A204.1 (cell line): ENCODE results near the gene PCGF5.
A peak's percentile ranks its signal among the peaks of the same experiment; 100 is the strongest.
"Not testable (repeated sequence)": the region's sequence is repeated elsewhere in the genome, so short reads cannot be mapped to it uniquely, and the experiment has no call there.

Source experiments
- FAIRE-seq: peaks from 2 replicates; lab custom pipeline; 2012; peaks lifted over from hg19 to GRCh38; lab: Jason Lieb, UNC

Gene PCGF5

DNA sequence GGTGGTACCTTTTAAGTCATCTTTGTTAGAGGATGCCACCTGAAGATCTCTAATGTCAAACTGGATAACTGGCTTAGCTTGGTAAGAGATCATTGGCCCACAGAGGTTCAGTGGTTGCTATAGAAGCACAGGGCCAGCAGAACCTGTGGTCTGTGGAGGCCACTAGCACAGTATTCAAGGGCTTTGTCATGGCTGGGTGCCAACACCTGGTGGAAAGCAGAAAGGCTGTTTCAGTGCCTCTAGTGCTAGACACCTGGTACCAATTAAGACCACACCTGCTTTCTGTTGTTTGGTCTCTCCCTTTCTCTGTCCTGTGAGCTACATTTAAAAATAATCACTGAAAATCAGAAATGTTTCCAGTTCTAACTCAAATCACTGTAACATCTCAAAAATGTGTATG lies 10.0 kb upstream of the PCGF5 start:
- no peak for FAIRE-seq

GRCh38 chr10:91211675-91212074 lies 8.8 kb upstream of the PCGF5 start:
- no peak for FAIRE-seq

GRCh38 chr10:91214911-91215310 lies 5.6 kb upstream of the PCGF5 start:
- FAIRE-seq, result no peak

- FAIRE-seq, result no peak
Observed at GRCh38 chr10:91215384-91215783, 5.1 kb upstream of the PCGF5 start.

GRCh38 chr10:91219371-91220193 lies 881 bp upstream of the PCGF5 start:
- no peak for FAIRE-seq

DNA sequence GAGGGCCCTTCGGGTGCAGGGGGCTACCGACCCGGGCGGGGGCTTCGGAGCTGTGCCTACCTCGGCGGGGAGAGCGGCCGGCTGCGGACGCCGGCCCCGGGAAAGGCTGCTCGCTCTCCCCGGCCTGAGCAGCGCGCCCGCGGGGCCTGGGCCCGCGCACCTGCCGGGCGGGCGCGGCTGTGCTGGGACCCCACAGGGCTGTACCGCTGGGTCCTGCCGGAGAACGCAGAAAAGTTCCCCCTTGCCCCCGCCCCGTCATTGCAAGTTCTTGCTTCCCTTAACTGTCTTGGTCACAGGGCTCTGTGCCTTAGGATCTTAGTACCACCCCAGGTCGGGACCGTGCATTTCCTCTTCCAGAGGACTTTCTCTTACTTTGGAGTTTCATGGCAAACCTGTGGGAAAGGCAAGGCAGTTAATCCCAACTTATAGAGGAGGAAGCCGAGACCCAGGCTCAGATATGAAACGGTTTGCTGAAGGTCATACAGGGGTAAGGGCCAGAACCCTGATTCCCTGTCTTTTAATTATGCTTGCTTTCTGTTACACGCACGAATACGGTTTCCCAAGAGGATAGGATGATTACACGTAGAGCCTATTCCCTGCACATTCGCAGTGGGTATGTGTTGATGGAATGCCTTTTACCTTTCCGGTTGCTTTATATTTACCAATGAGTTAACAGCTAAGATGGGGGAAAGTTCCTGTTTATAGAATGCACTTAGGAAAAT lies 652 bp downstream of the PCGF5 start:
- FAIRE-seq, result no peak

DNA sequence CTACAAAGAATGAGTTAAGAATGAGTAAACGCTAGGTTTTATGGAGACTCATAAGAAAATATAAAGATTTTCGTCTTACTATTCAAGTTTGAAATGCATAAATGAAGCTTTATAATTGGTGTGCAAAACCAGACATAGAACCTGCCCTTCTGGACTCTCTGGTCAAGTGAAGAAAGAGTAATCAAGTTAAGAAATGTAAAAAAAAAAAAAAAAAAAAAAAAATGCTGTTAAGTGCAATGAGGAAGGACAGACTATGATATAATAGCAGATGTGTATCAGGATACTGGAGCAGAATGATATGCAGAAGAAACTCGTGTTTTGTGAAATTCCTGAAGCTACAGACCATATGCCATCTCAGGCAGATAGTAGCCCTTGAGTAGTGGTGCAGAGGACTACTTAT lies 5.6 kb downstream of the PCGF5 start:
- no peak for FAIRE-seq

DNA sequence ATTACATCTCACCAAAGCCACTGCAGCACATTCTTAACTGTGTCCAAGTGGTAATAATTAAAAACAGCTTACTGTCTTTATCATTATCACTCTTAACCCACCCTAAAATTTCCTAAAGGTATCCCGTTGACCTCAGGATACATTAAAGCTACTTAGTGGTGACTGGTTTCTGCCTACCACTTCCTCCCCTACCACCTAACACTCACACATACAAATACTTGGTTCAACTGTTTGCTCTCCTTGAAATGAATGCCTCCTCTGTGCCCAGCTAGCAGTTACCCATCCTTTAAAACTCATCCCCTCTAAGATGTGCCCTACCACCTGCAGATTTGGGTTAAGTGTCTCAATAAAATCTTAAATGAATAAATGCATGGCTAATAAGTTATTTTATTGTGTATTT lies 7.1 kb downstream of the PCGF5 start:
- FAIRE-seq, result no peak

DNA sequence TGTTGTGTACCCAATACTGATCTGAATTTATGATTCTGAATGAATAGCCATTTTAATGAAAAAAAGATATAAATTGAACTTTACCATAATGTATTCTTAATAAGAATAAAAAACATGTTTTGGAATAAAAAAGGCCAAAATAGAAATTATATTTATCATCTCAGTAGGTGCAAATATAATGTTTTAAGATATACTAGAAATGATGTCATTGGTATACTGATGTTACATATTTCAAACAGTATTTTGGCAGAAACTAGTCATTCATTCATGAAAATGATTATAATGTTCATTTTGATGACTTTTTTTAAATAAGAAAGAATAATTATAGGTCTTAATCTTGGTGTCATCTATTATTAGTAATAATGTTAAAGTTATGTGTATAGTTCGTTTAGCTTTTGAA lies 9.2 kb downstream of the PCGF5 start:
- FAIRE-seq, result no peak

DNA sequence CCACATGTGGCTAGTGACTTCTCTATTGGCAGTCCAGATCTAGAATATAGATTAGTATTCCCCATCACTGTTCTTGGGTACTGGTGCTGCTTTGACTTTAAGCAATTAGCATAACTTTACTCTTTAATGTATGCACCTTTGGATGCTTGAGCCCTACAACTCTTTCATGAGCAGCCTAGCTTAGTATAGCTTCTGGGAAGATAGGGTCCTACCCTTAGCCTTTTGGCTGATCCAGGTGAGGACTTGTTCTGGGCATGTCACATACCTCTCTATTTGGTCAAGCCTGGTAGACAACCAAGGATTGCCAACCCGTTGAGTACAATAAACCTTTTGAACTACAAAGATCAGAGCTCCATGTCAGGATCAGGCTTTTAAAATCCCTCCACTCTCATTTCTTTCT lies 17.7 kb downstream of the PCGF5 start:
- no peak for FAIRE-seq

GRCh38 chr10:91239789-91240188 lies 19.3 kb downstream of the PCGF5 start:
- FAIRE-seq, result no peak

GRCh38 chr10:91242940-91243339 lies 22.5 kb downstream of the PCGF5 start:
- no peak for FAIRE-seq

GRCh38 chr10:91247360-91248111 lies 27.1 kb downstream of the PCGF5 start:
- FAIRE-seq, result peak; percentile 19

GRCh38 chr10:91249700-91250099 lies 29.2 kb downstream of the PCGF5 start:
- no peak for FAIRE-seq

DNA sequence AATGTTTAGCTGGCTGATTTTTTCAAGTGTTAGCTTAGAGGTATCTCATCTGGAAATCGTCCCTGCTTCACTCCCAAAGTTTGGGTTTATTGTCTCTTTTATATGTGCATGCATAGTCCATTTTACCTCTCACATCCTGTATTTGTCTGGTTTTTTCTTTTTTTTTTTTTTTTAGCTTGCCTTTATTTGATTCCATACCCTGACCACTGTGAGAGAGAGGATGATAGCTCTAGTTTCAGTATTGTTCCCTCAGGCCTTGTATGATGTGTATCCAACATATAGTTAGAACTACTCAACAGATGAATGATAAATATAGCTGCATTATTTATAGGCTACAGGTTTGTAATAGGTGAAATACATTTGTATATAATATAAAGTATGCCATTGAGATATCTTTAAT lies 29.9 kb downstream of the PCGF5 start:
- FAIRE-seq, result no peak

DNA sequence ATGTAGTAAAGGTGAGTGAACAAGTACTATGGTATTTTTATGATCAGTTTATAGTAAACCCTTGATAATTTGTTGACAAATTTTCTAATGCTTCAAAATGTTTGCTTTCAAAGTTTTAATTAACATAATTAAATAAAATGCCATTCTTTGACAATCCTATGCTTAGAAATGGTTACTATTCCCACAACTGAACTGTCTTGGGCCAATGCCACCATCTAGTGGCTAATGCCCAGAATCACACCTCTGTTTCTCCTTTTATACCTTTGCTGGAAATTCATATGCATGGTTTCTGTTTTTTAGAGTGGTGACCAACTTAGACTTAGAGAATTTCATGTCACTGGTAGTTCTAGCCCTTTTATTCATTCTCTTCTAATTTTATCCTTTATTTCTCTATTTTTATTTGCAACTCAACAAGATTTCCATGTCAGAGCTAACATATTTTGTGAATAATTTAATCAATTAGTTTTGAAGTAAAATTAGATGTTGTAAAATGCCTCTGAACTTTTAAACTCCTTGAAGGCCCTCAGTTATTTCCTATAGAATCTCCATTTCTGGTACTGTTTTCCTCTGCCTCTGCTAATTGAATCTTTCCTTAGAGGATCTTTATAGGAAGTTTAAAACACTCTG lies 31.1 kb downstream of the PCGF5 start:
- FAIRE-seq, result peak; percentile 98

- no peak for FAIRE-seq
Observed at GRCh38 chr10:91253300-91253699, 32.8 kb downstream of the PCGF5 start.

- FAIRE-seq, result no peak
Observed at GRCh38 chr10:91257310-91257709, 36.8 kb downstream of the PCGF5 start.

- FAIRE-seq, result not testable (repeated sequence)
Observed at GRCh38 chr10:91260417-91260816, 40.0 kb downstream of the PCGF5 start.

DNA sequence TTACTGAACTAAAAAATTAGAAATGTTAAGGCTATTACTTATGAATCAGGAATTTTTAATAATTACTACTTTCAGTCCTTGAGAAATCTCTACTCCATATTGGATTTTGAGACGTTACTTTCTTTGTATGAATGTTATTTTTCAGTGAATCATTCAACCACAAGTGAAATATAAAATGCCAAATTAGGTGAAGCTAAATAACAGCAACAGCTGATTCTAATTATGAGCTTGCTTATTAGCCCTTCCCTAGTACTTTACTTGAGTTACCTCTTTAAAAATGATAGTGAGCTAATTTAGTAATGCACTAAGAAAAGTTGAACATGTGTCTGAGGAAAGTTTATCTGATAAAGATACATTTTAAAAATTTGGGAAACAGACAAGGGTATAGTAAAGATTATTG lies 51.4 kb downstream of the PCGF5 start:
- peak; percentile 40 for FAIRE-seq

DNA sequence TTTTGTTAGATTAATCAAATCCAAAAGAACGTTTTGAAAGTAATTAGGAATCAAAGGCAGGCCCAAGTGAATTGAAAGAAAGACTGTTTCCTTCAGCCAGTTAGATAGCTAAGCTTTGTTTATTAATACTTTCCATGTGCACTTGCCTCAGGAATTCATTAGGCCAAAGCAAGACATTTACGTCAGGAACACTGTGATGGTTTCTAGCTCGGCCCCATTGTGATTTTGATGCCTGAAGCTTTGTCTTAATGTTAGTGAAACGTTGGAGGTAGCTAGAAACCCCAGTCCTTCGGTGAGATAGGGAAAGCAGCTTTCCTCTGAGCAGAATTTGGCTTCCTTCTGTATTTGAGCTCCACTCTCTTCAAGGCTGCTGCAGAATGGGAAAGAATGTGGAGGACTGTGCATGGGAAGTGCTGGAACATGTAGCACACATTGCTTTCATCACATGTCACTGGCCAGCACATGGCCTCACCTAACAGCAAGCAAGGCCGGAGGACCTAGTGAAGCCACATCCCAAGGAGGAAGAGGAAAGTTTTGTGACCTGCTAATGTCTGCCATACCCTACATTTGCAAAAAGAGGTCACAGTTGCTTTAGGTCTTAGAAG lies 64.1 kb downstream of the PCGF5 start:
- FAIRE-seq, result no peak

GRCh38 chr10:91286572-91286971 lies 66.1 kb downstream of the PCGF5 start:
- FAIRE-seq, result no peak
